ENCODE results near the gene CFAP299.
"Not testable (repeated sequence)": the region's sequence is repeated elsewhere in the genome, so short reads cannot be mapped to it uniquely, and the experiment has no call there.

The CFAP299 gene

GRCh38 chr4:80336582-80336981, 1.1 kb downstream of the CFAP299 start:
- Histone ChIP-seq H2AFZ (ENCODE audit: low read length) (no peak overlapping the region), H3K9ac (ENCODE audit: low read depth, low read length, poor library complexity, severe bottlenecking) (no peak overlapping the region), H3K36me3 (ENCODE audit: insufficient read depth, low read length) (no peaks in the 10 kb centered on the region), H3K4me3 (ENCODE audit: low read length, poor library complexity, severe bottlenecking) (no peak overlapping the region), H4K20me1 (ENCODE audit: insufficient read depth, low read length, poor library complexity, severe bottlenecking) (no peaks in the 10 kb centered on the region), H3K79me2 (ENCODE audit: insufficient read depth, low read length) (no peaks in the 10 kb centered on the region), H3K4me2 (ENCODE audit: low read depth, low read length, poor library complexity, severe bottlenecking) (no peak overlapping the region), H3K9me2 (replicated peaks; ENCODE audit: low read depth, low read length) (no peaks in the 10 kb centered on the region), H3K9me3 (ENCODE audit: insufficient read depth, low read depth, low read length) (peaks cover 4% of the 10 kb centered on the region; the same call in 1 of the 2 replicates), H3K4me1 (ENCODE audit: insufficient read depth, low read length, poor library complexity, severe bottlenecking) (no peaks in the 10 kb centered on the region), H3F3A (ENCODE audit: low read depth) (no peaks in the 10 kb centered on the region), H3K27me3 (ENCODE audit: insufficient read depth, low read length, poor library complexity, severe bottlenecking) (no peaks in the 10 kb centered on the region)
- TF ChIP-seq EZH2phosphoT487 (IDR thresholded peaks at IDR 0.05; ENCODE audit: borderline replicate concordance) (no peak), CTCF (conservative IDR thresholded peaks at IDR 0.05; ENCODE audit: low read length) (no peak)

GRCh38 chr4:80340036-80340435, 4.5 kb downstream of the CFAP299 start:
- TF ChIP-seq CTCF (conservative IDR thresholded peaks at IDR 0.05; ENCODE audit: low read length) (no peak), EZH2phosphoT487 (IDR thresholded peaks at IDR 0.05; ENCODE audit: borderline replicate concordance) (no peak)
- Histone ChIP-seq H3K79me2 (ENCODE audit: insufficient read depth, low read length) (no peaks in the 10 kb centered on the region), H3F3A (ENCODE audit: low read depth) (no peaks in the 10 kb centered on the region)

GRCh38 chr4:80342684-80343083, 7.2 kb downstream of the CFAP299 start:
- not testable (repeated sequence) for H4K20me1 ChIP-seq (ENCODE audit: insufficient read depth, low read length, poor library complexity, severe bottlenecking); H3K9ac ChIP-seq (ENCODE audit: low read depth, low read length, poor library complexity, severe bottlenecking); H3K79me2 ChIP-seq (ENCODE audit: insufficient read depth, low read length); H3K9me2 ChIP-seq (replicated peaks; ENCODE audit: low read depth, low read length); H3K4me3 ChIP-seq (ENCODE audit: low read length, poor library complexity, severe bottlenecking); H3F3A ChIP-seq (ENCODE audit: low read depth); H3K36me3 ChIP-seq (ENCODE audit: insufficient read depth, low read length); H3K27me3 ChIP-seq (ENCODE audit: insufficient read depth, low read length, poor library complexity, severe bottlenecking); H3K4me2 ChIP-seq (ENCODE audit: low read depth, low read length, poor library complexity, severe bottlenecking); H2AFZ ChIP-seq (ENCODE audit: low read length); H3K4me1 ChIP-seq (ENCODE audit: insufficient read depth, low read length, poor library complexity, severe bottlenecking)
- H3K9me3 ChIP-seq (ENCODE audit: insufficient read depth, low read depth, low read length), result peaks cover 13% of the 10 kb centered on the region

More at GRCh38 chr4:80340036-80340435, 4.5 kb downstream of the CFAP299 start:
- Histone ChIP-seq H3K27me3 (ENCODE audit: insufficient read depth, low read length, poor library complexity, severe bottlenecking) (no peaks in the 10 kb centered on the region), H3K9me2 (replicated peaks; ENCODE audit: low read depth, low read length) (no peaks in the 10 kb centered on the region), H3K36me3 (ENCODE audit: insufficient read depth, low read length) (no peaks in the 10 kb centered on the region), H3K4me1 (ENCODE audit: insufficient read depth, low read length, poor library complexity, severe bottlenecking) (no peaks in the 10 kb centered on the region), H3K9ac (ENCODE audit: low read depth, low read length, poor library complexity, severe bottlenecking) (no peak overlapping the region), H2AFZ (ENCODE audit: low read length) (no peak overlapping the region), H4K20me1 (ENCODE audit: insufficient read depth, low read length, poor library complexity, severe bottlenecking) (no peaks in the 10 kb centered on the region), H3K9me3 (ENCODE audit: insufficient read depth, low read depth, low read length) (peaks cover 13% of the 10 kb centered on the region), H3K4me3 (ENCODE audit: low read length, poor library complexity, severe bottlenecking) (no peak overlapping the region), H3K4me2 (ENCODE audit: low read depth, low read length, poor library complexity, severe bottlenecking) (no peak overlapping the region)

- no peak for TF ChIP-seq EZH2phosphoT487 (IDR thresholded peaks at IDR 0.05; ENCODE audit: borderline replicate concordance)
- H2AFZ ChIP-seq (ENCODE audit: low read length), result no peak overlapping the region
- no peaks in the 10 kb centered on the region for H3F3A ChIP-seq (ENCODE audit: low read depth)
- H3K9me2 ChIP-seq (replicated peaks; ENCODE audit: low read depth, low read length), result no peaks in the 10 kb centered on the region
- H3K4me2 ChIP-seq (ENCODE audit: low read depth, low read length, poor library complexity, severe bottlenecking), result no peak overlapping the region
- H3K79me2 ChIP-seq (ENCODE audit: insufficient read depth, low read length), result no peaks in the 10 kb centered on the region
- H3K9ac ChIP-seq (ENCODE audit: low read depth, low read length, poor library complexity, severe bottlenecking), result no peak overlapping the region
- no peaks in the 10 kb centered on the region for H3K27me3 ChIP-seq (ENCODE audit: insufficient read depth, low read length, poor library complexity, severe bottlenecking)
- H3K4me1 ChIP-seq (ENCODE audit: insufficient read depth, low read length, poor library complexity, severe bottlenecking), result no peaks in the 10 kb centered on the region
- no peak overlapping the region for H3K4me3 ChIP-seq (ENCODE audit: low read length, poor library complexity, severe bottlenecking)
- H3K9me3 ChIP-seq (ENCODE audit: insufficient read depth, low read depth, low read length), result peaks cover 13% of the 10 kb centered on the region
- H3K36me3 ChIP-seq (ENCODE audit: insufficient read depth, low read length), result no peaks in the 10 kb centered on the region
- no peaks in the 10 kb centered on the region for H4K20me1 ChIP-seq (ENCODE audit: insufficient read depth, low read length, poor library complexity, severe bottlenecking)
These were observed 8.4 kb downstream of the CFAP299 start for GRCh38 chr4:80343887-80344286.

All from Loucy (cell line).